Activated CD8-positive, alpha-beta memory T cell treated with anti-CD3 and anti-CD28 coated beads, Interleukin-2, amount 10 ng/mL, durations not matched to agents 7 days and 5 days (primary cell): ENCODE results near the gene FNDC3B. TPM values are rescaled to one million over a fixed set of nuclear protein-coding genes. Genes with fewer than 3 reads are reported as not detected.
A peak's percentile ranks its signal among the peaks of the same experiment; 100 is the strongest.
"Not testable (repeated sequence)": the region's sequence is repeated elsewhere in the genome, so short reads cannot be mapped to it uniquely, and the experiment has no call there.

Source experiments
- ATAC-seq: fragments of 150-1000 bp; cut with Tn5 transposase; one replicate; pipeline ENCODE4 v1.10.0; 2021; ENCODE audit warnings: moderate library complexity
- CTCF ChIA-PET: fragments of 350-600 bp; sonication (Branson Sonifier 250); formaldehyde crosslinking; loops from one replicate; lab custom pipeline; 2021; ENCODE audit warnings: antibody characterized with exemption; lab: Charles Lee
- DNase-seq: peaks from one replicate; pipeline ENCODE4 v3.0.0-alpha.2; 2020
- H3K27ac Mint-ChIP-seq: one replicate; pipeline ENCODE4 v1.8.0; 2021; ENCODE audit warnings: mild to moderate bottlenecking, mixed read lengths
- H3K27me3 Mint-ChIP-seq: one replicate; pipeline ENCODE4 v1.8.0; 2021; ENCODE audit warnings: mixed read lengths
- H3K36me3 Mint-ChIP-seq: one replicate; pipeline ENCODE4 v1.8.0; 2021; ENCODE audit warnings: mild to moderate bottlenecking, mixed read lengths
- H3K4me1 Mint-ChIP-seq: one replicate; pipeline ENCODE4 v1.8.0; 2021; ENCODE audit warnings: mixed read lengths
- H3K4me3 Mint-ChIP-seq: one replicate; pipeline ENCODE4 v1.8.0; 2021; ENCODE audit warnings: mild to moderate bottlenecking, moderate library complexity, mixed read lengths
- H3K9me3 Mint-ChIP-seq: one replicate; pipeline ENCODE4 v1.8.0; 2022; ENCODE audit warnings: low read depth, mixed read lengths
- total RNA-seq, 2 experiments: library from RNA; stranded (reverse); gene quantifications; one replicate each; pipeline ENCODE4 v1.2.3, GENCODE V29; 2021

FNDC3B gene
- 10 to 100 TPM; 25.4 to 31.1 TPM for total RNA-seq

DNA sequence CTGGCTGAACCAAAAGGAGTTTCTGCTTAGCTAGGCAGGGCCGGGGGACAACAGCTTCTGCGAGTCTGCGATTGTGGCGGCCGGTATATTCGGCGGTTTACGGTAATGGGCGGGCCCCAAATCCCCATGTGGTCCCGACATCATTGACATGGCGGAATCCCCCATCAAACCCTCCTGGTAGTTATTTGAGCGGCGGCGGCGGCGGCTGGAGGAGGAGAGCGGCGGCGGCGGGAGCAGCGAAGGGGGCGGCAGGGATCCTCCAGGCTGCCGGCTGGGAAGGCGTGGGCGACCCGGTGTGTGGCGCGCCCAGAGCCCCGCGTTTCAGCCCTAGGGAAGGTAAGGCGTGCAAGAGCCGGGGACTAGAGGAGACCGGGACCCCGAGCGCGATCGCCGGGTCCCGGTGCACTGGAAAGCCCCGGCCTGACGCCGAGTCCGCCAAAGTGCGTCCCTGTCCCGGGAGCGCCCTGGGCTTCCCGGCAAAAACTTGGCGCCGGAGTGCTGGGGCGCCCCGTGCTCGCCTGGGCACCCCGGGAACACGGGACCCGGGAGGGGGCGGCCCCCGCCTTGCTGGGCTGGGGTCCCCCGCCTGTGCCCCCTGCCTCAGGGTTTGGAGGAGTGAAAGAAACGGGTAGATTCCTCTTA, at the start of gene FNDC3B:
Gene FNDC3B, plus strand, starts transcription at position 143 of the 642 bp plus-strand sequence. CDS start 72,902 bp downstream, outside the sequence.
- CTCF ChIA-PET, result interaction anchor here (0.6 to 0.9 kb wide), 2 partner anchors 11 to 95 kb away, joined by 3 read pairs; no protein-coding TSS in a partner anchor
- H3K9me3 Mint-ChIP-seq, result no peaks in the 10 kb centered on the region
- peaks cover 8% of the 10 kb centered on the region for H3K36me3 Mint-ChIP-seq
- peak within 1 kb of the TSS; percentile 86 for H3K4me3 Mint-ChIP-seq
- DNase-seq, result peak; percentile 94
- peak; percentile 92 for ATAC-seq
- peak within 1 kb of the TSS; percentile 88 for H3K27ac Mint-ChIP-seq
- H3K4me1 Mint-ChIP-seq, result peaks cover 37% of the 10 kb centered on the region
- no peaks in the 10 kb centered on the region for H3K27me3 Mint-ChIP-seq

DNA sequence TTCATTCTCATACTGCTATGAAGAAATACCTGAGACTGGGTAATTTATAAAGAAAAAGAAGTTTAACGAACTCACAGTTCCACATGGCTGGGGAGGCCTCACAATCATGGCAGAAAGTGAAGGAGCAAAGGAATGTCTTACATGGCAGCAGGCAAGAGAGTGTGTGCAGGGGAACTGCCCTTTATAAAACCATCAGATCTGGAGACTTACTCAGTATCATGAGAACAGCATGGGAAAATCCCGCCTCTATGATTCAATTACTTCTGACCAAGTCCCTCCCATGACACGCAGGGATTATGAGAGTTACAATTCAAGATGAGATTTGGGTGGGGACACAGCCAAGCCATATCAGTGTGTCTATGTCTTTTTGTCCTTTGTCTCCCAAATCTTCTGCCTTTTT, 49.1 kb upstream of the FNDC3B start:
- not testable (repeated sequence) for H3K4me3 Mint-ChIP-seq, H3K36me3 Mint-ChIP-seq, H3K9me3 Mint-ChIP-seq, ATAC-seq, H3K27ac Mint-ChIP-seq, DNase-seq, H3K4me1 Mint-ChIP-seq
- CTCF ChIA-PET, result interaction anchor here (1.5 kb wide), 1 partner anchor 10 kb away, joined by 4 read pairs; no protein-coding TSS in a partner anchor
- H3K27me3 Mint-ChIP-seq, result peaks cover 13% of the 10 kb centered on the region

DNA sequence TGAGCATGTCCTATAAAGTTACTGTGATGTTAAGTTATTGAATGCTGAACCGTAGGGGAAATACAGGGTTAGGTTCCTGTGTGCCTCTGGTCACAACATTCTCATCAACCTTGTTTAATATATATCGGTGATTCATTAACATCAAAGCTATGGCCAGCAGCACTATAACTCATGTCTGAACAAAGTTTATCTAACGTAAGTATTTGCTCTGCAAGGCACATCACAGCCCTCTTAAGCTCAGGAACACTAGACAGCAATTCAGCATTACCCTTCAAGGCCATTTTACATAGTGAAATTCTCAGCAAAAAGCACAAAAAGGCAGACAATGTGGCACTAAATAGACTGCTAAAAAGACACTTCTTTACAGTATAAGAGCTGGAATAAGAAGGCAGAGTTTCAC, 48.2 kb upstream of the FNDC3B start:
- CTCF ChIA-PET, result interaction anchor here (1.0 to 1.5 kb wide), 2 partner anchors 10 to 14 kb away, joined by 3 to 4 read pairs; no protein-coding TSS in a partner anchor
- H3K27me3 Mint-ChIP-seq, result peaks cover 11% of the 10 kb centered on the region
- H3K4me3 Mint-ChIP-seq, result no peak overlapping the region
- no peak for ATAC-seq
- peaks cover 6% of the 10 kb centered on the region for H3K36me3 Mint-ChIP-seq
- peaks cover 17% of the 10 kb centered on the region for H3K4me1 Mint-ChIP-seq
- DNase-seq, result no peak
- H3K27ac Mint-ChIP-seq, result no peak overlapping the region
- peaks cover 3% of the 10 kb centered on the region for H3K9me3 Mint-ChIP-seq

DNA sequence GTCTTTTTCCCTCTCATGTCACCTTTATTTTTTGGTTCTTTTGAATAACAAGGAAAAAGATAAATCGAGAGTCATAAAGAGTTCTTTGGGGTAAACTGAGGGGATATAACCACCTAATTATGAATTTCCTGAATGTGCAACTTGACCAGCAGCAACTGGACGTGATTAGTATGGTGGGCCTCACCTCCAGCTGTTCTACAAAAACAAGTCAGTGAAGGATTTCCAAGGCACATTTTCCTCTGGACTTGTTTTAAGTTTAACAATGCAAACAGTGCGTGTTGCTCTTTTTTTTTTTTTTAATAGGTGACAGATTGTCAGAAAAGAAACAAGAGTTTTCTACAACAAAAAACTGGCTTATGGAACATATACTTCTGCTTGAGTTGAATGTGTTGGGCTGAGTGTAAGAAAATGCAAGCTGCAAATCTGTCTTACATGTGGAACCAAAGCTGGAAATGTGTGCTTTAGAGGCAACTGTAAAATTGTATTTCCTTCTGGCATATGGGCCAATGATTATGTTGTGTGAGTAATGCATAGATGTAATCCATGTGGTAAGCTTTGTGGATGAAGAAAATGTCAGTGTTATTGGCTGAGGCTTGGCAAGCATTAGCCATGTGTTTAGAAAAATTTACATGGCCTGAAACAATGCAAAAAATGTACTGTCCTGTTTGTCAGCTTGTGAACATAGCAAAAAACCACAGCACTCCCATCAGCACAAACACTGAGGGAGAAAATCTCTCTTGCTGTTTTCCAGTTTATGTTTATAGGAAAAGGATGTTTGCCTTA, 44.5 kb upstream of the FNDC3B start:
- Mint-ChIP-seq H3K4me3 (no peak overlapping the region), H3K27ac (no peak overlapping the region), H3K4me1 (peaks cover 22% of the 10 kb centered on the region), H3K36me3 (peaks cover 18% of the 10 kb centered on the region), H3K27me3 (peaks cover 5% of the 10 kb centered on the region), H3K9me3 (peaks cover 12% of the 10 kb centered on the region)
- ATAC-seq (no peak), DNase-seq (no peak)
- CTCF ChIA-PET, result no interaction called here

GRCh38 chr3:171995486-171995885, 43.9 kb upstream of the FNDC3B start:
- ATAC-seq, result no peak
- H3K36me3 Mint-ChIP-seq, result peaks cover 15% of the 10 kb centered on the region
- CTCF ChIA-PET, result no interaction called here
- H3K4me3 Mint-ChIP-seq, result no peak overlapping the region
- peaks cover 9% of the 10 kb centered on the region for H3K9me3 Mint-ChIP-seq
- DNase-seq, result no peak
- H3K27me3 Mint-ChIP-seq, result peaks cover 5% of the 10 kb centered on the region
- H3K27ac Mint-ChIP-seq, result no peak overlapping the region
- peaks cover 22% of the 10 kb centered on the region for H3K4me1 Mint-ChIP-seq

DNA sequence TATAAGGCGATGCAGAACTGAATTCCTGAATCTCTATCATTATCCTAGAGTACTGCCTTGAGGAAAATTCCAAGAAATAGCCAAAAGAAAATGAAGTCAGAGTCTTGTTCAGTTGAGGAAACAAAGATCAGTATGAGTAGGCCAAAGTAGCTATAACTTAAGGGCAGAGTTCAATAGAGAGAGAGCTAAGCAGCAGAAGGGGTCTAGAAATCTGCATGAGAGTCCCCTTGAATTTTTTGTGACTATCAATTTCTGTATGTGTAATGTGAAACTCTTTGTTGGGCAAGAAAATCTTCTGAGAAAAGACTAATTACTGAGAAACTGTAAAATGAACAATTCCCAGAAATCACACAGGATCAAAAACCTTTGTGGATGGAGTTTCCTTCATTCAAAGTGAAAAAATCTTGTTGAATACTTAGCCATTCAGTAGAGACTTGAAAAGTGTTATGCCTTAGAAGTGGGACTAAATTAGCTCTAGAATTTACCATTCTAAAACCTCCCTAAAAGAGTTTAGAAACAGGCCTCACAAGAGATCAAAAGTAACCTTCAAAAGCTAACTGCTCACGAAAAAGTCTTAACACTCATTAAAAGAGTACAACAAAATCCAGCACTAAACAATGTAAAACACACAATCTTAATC, 43.1 kb upstream of the FNDC3B start:
- CTCF ChIA-PET, result no interaction called here
- Mint-ChIP-seq H3K27ac (peak overlapping the region; percentile 34), H3K36me3 (peaks cover 17% of the 10 kb centered on the region), H3K27me3 (peaks cover 5% of the 10 kb centered on the region), H3K4me3 (no peak overlapping the region), H3K4me1 (peaks cover 22% of the 10 kb centered on the region), H3K9me3 (peaks cover 9% of the 10 kb centered on the region)
- ATAC-seq, result no peak
- no peak for DNase-seq

DNA sequence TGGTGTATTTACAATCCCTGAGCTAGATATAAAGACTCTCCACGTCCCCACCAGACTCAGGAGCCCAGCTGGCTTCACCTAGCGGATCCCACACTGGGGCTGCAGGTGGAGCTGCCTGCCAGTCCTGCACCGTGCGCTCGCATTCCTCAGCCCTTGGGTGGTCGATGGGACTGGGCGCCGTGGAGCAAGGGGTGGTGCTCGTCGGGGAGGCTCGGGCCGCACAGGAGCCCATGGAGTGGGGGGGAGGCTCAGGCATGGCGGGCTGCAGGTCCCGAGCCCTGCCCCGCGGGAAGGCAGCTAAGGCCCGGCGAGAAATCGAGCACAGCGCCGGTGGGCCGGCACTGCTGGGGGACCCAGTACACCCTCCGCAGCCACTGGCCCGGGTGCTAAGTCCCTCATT, 40.6 kb upstream of the FNDC3B start:
- CTCF ChIA-PET, DNase-seq, H3K27ac Mint-ChIP-seq, H3K27me3 Mint-ChIP-seq, H3K4me3 Mint-ChIP-seq, ATAC-seq: not testable (repeated sequence)
- peaks cover 22% of the 10 kb centered on the region for H3K4me1 Mint-ChIP-seq
- peaks cover 11% of the 10 kb centered on the region for H3K9me3 Mint-ChIP-seq
- peaks cover 17% of the 10 kb centered on the region for H3K36me3 Mint-ChIP-seq

GRCh38 chr3:172001616-172002015, 37.8 kb upstream of the FNDC3B start:
- H3K9me3 Mint-ChIP-seq, ATAC-seq, CTCF ChIA-PET, H3K27ac Mint-ChIP-seq, H3K4me1 Mint-ChIP-seq, H3K27me3 Mint-ChIP-seq, H3K4me3 Mint-ChIP-seq, DNase-seq: not testable (repeated sequence)
- peaks cover 13% of the 10 kb centered on the region for H3K36me3 Mint-ChIP-seq

DNA sequence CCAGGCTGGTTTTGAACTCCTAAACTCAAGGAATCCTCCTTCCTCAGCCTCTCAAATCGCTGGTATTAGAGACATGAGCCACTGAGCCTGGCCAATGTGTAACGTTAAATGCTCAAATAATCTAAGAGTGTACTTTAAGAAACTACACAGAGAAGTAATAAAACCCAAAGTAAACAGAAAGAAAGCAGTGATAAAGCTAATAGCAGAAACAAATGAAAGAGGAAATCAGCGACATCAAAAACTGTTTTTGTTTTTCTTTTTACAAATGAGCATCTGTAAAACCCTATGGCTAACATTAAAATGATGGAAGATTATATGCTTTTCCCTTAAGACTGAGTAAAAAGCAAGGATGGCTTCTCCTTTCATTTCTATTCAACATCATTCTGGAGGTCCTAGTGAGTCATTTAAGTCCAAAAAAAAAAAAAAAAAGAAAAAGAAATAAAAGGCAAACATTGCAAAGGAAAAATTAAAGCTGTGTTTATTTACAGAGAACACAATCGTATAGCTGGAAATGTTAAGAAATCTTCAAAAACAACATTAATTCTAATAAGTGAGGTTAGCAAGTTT, 36.8 kb upstream of the FNDC3B start:
- CTCF ChIA-PET, result no interaction called here
- ATAC-seq (no peak), DNase-seq (no peak)
- Mint-ChIP-seq H3K27ac (no peak overlapping the region), H3K4me3 (no peak overlapping the region), H3K9me3 (peaks cover 4% of the 10 kb centered on the region), H3K27me3 (no peaks in the 10 kb centered on the region), H3K36me3 (peaks cover 8% of the 10 kb centered on the region), H3K4me1 (no peaks in the 10 kb centered on the region)

DNA sequence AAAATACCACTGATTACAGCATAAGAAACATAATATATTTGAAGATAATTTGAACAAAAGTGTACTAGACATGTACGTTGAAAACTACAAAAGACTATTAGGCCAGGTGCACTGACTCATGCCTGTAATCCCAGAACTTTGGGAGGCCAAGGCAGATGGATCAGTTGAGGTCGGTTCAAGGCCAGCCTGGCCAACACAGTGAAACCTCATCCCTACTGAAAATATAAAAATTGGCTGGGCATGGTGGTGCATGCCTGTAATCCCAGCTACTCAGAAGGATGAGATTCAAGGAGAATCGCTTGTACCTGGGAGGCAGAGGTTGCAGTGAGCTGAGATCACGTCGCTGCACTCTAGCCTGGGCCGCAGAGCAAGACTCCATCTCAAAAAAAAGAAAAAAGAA, 36.2 kb upstream of the FNDC3B start:
- Mint-ChIP-seq H3K4me3 (no peak overlapping the region), H3K27ac (no peak overlapping the region), H3K36me3 (peaks cover 5% of the 10 kb centered on the region), H3K9me3 (peaks cover 2% of the 10 kb centered on the region), H3K4me1 (no peaks in the 10 kb centered on the region), H3K27me3 (no peaks in the 10 kb centered on the region)
- CTCF ChIA-PET, result no interaction called here
- ATAC-seq (no peak), DNase-seq (no peak)

DNA sequence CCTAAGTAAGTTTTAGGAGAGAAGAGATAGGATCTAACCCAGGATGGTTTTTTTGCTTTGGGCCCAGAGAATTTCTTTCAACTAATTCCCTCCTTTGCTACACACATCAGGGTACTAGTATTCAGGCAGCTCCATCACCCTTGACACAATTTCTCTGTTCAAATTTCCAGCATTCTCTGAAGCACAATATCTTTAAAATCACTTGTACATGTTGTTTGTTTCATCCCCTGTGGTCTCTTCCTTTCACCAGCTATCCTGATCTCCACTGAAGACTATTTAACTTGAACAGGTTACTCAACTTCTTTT, 32.4 kb upstream of the FNDC3B start:
- CTCF ChIA-PET, result no interaction called here
- no peaks in the 10 kb centered on the region for H3K36me3 Mint-ChIP-seq
- ATAC-seq, result no peak
- H3K9me3 Mint-ChIP-seq, result no peaks in the 10 kb centered on the region
- H3K27ac Mint-ChIP-seq, result no peak overlapping the region
- no peaks in the 10 kb centered on the region for H3K4me1 Mint-ChIP-seq
- DNase-seq, result no peak
- no peaks in the 10 kb centered on the region for H3K27me3 Mint-ChIP-seq
- no peak overlapping the region for H3K4me3 Mint-ChIP-seq

DNA sequence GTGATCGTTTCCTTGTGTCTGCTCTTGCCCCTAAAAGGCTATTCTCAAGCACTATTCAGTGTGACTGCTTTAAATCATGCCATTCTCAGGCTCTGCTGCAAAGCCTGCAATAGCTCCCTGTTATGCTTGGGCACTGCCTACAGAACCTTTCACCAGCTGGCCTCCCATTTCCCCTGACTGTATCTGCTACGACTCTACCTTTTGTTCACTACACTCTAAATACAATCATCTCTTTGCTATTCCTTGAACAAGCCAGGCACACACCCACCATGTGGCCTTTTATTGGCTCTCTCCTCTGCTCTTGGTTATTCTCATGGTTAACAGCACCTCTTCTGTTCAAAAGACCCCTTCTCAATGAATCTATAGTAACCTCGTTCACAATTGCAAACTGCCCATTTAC, 29.6 kb upstream of the FNDC3B start:
- Mint-ChIP-seq H3K27ac (no peak overlapping the region), H3K36me3 (no peaks in the 10 kb centered on the region), H3K4me1 (no peaks in the 10 kb centered on the region), H3K4me3 (no peak overlapping the region), H3K9me3 (no peaks in the 10 kb centered on the region), H3K27me3 (no peaks in the 10 kb centered on the region)
- no peak for DNase-seq
- CTCF ChIA-PET, result no interaction called here
- ATAC-seq, result no peak

DNA sequence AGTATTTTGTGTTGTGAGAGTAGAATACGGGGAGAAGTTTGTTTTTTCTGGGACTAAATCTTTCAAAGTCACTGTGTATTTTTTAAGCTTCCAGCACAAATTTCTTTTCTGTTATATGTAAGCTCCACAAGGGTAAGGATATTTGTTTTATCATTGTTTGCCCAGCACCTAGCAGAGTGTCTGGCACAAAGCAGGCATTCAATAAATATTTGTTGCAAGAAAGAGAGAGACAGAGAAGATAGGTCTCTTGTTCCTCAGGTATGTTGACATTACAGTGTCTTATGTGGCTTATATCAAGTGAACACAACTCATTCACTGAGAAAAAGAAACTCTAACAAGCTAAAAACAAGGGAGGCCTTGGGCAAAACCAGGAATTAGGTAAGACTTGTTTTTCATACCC, 26.6 kb upstream of the FNDC3B start:
- Mint-ChIP-seq H3K27ac (no peak overlapping the region), H3K9me3 (no peaks in the 10 kb centered on the region), H3K27me3 (peaks cover 4% of the 10 kb centered on the region), H3K36me3 (no peaks in the 10 kb centered on the region), H3K4me3 (no peak overlapping the region), H3K4me1 (no peaks in the 10 kb centered on the region)
- no peak for DNase-seq
- ATAC-seq, result no peak
- CTCF ChIA-PET, result interaction anchor here (1.2 kb wide), 1 partner anchor 15 kb away, joined by 3 read pairs; no protein-coding TSS in a partner anchor
